Measurements from ENCODE around the gene WIPF2.
A peak's percentile ranks its signal among the peaks of the same experiment; 100 is the strongest.
"Not testable (repeated sequence)": the region's sequence is repeated elsewhere in the genome, so short reads cannot be mapped to it uniquely, and the experiment has no call there.

Gene WIPF2

DNA sequence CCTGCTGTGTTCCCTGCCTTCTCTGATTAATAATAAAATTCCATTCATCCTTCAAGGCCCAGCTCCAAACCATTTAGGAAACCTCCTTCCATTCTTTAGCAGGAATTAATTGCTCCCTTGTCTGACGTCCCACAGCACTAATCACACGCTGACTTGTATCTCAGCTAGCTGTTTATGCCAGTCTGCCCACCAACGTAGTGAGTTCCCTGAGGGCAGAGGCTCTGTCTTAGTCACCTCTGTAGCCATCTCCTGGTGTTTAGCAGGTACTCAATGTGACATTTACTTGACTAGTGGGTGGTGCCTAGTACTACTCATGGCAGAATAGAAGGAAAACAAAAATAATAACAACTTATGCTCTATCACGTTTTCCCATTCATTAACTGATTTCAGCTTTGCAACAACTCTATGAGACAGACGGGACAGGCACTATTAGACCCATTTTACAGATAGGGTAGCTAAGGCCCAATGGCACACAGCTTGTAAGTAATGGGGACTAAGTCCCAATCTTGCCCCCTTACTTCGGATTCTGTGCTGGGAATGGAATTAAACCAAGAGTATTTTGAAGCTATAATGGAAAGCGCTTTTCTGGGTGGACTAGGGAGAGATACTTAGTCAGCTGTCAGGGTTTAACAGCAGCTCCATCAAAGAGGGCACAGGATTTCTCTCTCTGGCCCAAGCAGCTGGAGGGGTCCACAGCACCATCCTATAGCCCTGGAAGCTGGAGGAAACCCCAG is 931 bp upstream of the WIPF2 start:
- H3K9ac ChIP-seq (ENCODE audit: low read depth in 1 of 2, low read length in 2 of 2) = peak overlapping the region; percentile 67 to 76
- peak overlapping the region; percentile 73 to 78 for H3K4me3 ChIP-seq (ENCODE audit: low read depth in 1 of 2, low read length in 2 of 2)
- H3K27ac ChIP-seq (ENCODE audit: low read depth, low read length) = no peak overlapping the region
- no peaks in the 10 kb centered on the region for H3K27me3 ChIP-seq (ENCODE audit: control insufficient read depth in 1 of 2, insufficient read depth in 2 of 2, low read length in 2 of 2)
- no peaks in the 10 kb centered on the region for H3K9me3 ChIP-seq (ENCODE audit: control insufficient read depth in 1 of 2, low read length in 2 of 2)
- H3K36me3 ChIP-seq (ENCODE audit: control insufficient read depth in 1 of 2, insufficient read depth in 2 of 2, low read length in 2 of 2) = no peaks in the 10 kb centered on the region
- peaks cover 0 to 4% of the 10 kb centered on the region in 2 donors for H3K4me1 ChIP-seq (ENCODE audit: control insufficient read depth in 1 of 2, insufficient read depth in 2 of 2, low read length in 2 of 2)

DNA sequence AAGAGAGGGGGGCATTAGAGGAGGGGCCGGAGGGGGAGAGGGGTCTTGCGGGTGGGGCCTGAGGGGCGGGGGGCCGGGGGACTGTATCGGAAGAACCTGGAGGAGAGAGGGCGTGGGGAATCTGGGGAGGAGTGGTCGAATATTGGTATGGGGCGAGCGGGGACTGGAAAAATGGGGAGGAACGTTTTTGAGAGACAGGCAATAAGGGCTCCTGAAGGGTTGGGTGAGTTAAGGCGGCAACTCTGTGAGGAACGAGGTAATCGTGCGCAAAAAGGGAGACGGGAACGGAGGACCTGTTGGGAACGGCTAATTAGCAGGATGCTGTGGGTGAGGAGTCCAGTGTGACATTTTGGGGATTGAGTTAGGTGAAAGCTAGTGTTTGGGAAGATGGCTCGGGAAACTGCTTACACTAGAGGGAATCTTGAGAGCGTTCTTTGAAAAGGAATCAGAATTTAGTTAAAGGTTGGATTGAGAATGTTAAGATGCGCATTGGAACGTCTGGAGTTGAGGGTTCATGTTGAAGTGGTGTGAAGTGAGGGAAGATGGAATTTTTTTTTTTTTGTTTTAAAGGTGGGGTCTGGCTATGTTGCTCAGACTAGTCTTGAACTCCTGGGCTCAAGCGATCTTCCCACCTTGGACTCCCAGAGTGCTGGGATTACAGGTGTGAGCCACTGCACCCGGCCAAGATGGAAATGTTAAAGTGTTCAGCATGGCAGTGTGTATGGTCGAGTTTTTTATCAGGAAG is 662 bp downstream of the WIPF2 start:
- H3K4me1 ChIP-seq (ENCODE audit: control insufficient read depth in 1 of 2, insufficient read depth in 2 of 2, low read length in 2 of 2) = peaks cover 4 to 5% of the 10 kb centered on the region in 2 donors
- peak overlapping the region; percentile 89 for H3K27ac ChIP-seq (ENCODE audit: low read depth, low read length)
- no peaks in the 10 kb centered on the region for H3K27me3 ChIP-seq (ENCODE audit: control insufficient read depth in 1 of 2, insufficient read depth in 2 of 2, low read length in 2 of 2)
- no peaks in the 10 kb centered on the region for H3K36me3 ChIP-seq (ENCODE audit: control insufficient read depth in 1 of 2, insufficient read depth in 2 of 2, low read length in 2 of 2)
- no peaks in the 10 kb centered on the region for H3K9me3 ChIP-seq (ENCODE audit: control insufficient read depth in 1 of 2, low read length in 2 of 2)
- peak overlapping the region; percentile 87 to 96 for H3K4me3 ChIP-seq (ENCODE audit: low read depth in 1 of 2, low read length in 2 of 2)
- peak overlapping the region; percentile 75 to 82 for H3K9ac ChIP-seq (ENCODE audit: low read depth in 1 of 2, low read length in 2 of 2)

DNA sequence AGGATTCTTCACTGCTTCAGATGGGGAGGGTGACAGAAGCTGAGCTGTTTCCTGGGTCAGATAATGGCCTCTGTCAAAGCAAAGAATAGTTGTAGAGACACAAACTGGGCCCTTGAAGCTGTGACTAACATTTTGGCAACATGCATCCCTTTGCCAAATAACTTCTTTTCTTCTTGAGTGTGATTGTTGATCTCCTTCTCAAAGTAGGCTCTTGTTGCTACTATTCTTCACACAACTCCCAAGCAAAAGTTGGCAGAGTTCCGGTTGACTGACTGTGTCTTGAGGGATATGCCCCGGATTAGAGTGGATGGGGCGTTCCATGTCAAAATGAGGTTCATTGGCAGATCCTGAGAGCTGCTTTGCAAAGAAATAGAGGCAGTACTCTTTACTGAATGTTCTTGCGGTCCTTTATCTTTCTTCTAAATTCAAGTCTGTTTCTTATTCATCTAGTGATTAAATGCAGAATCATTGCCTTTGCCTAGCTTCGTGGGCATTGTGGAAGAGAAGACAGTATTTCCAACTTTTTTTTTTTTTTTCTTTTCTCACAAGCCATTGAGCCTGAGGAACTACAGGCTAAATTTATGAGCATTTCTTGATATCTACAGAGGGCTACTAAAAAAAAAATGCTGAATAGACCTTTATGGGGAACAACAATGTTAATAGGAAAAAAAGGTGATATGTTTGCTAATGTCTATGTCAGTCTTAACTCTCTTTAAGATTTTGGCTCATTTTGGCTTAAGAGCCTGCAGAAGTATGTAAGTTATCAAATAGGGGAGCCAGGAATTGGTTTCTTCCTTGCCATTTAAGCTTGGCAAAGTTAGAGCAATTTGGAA is 5.8 kb downstream of the WIPF2 start:
- Histone ChIP-seq H3K4me3 (ENCODE audit: low read depth in 1 of 2, low read length in 2 of 2) (no peak overlapping the region), H3K4me1 (ENCODE audit: control insufficient read depth in 1 of 2, insufficient read depth in 2 of 2, low read length in 2 of 2) (peaks cover 4 to 5% of the 10 kb centered on the region in 2 donors), H3K27ac (ENCODE audit: low read depth, low read length) (no peak overlapping the region), H3K27me3 (ENCODE audit: control insufficient read depth in 1 of 2, insufficient read depth in 2 of 2, low read length in 2 of 2) (no peaks in the 10 kb centered on the region), H3K9ac (ENCODE audit: low read depth in 1 of 2, low read length in 2 of 2) (no peak overlapping the region), H3K9me3 (ENCODE audit: control insufficient read depth in 1 of 2, low read length in 2 of 2) (no peaks in the 10 kb centered on the region), H3K36me3 (ENCODE audit: control insufficient read depth in 1 of 2, insufficient read depth in 2 of 2, low read length in 2 of 2) (peaks cover 3 to 4% of the 10 kb centered on the region in 2 donors)

DNA sequence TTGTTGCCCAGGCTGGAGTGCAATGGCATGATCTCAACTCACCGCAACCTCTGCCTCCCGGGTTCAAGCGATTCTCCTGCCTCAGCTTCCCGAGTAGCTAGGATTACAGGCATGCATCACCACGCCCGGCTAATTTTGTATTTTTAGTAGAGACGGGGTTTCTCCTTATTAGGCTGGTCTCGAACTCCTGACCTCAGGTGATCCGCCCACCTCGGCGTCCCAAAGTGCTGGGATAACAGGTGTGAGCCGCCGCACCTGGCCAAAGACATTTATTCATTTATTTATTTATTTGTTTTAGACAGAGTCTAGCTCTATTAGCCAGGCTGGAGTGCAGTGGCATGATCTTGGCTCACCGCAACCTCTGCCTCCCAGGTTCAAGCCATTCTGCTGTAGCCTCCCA is 10.0 kb downstream of the WIPF2 start:
- not testable (repeated sequence) for H3K4me3 ChIP-seq (ENCODE audit: low read depth in 1 of 2, low read length in 2 of 2); H3K9me3 ChIP-seq (ENCODE audit: control insufficient read depth in 1 of 2, low read length in 2 of 2); H3K4me1 ChIP-seq (ENCODE audit: control insufficient read depth in 1 of 2, insufficient read depth in 2 of 2, low read length in 2 of 2); H3K27me3 ChIP-seq (ENCODE audit: control insufficient read depth in 1 of 2, insufficient read depth in 2 of 2, low read length in 2 of 2); H3K27ac ChIP-seq (ENCODE audit: low read depth, low read length); H3K9ac ChIP-seq (ENCODE audit: low read depth in 1 of 2, low read length in 2 of 2)
- peaks cover 9 to 12% of the 10 kb centered on the region in 2 donors for H3K36me3 ChIP-seq (ENCODE audit: control insufficient read depth in 1 of 2, insufficient read depth in 2 of 2, low read length in 2 of 2)

DNA sequence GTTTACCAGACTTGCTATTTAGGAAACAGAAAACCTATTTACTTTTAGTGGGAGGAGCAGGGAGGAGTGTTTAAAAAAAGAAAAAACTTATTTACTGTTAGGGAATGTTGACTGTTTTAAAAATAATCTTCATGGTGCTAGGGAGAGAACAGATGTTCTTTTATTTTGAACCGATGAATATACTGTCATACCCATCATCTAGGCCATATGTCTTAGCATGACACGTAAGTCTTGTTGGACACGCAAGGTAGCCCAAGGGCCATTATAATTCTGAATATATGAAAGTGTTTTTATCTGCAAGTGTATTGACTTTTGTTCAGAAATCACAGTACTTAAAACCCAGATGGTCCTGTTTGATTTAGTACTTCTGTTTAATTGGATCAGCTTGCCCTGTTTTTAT is 11.6 kb downstream of the WIPF2 start:
- H3K9ac ChIP-seq (ENCODE audit: low read depth in 1 of 2, low read length in 2 of 2) = no peak overlapping the region
- peaks cover 0 to 3% of the 10 kb centered on the region in 2 donors for H3K4me1 ChIP-seq (ENCODE audit: control insufficient read depth in 1 of 2, insufficient read depth in 2 of 2, low read length in 2 of 2)
- H3K4me3 ChIP-seq (ENCODE audit: low read depth in 1 of 2, low read length in 2 of 2) = no peak overlapping the region
- H3K27me3 ChIP-seq (ENCODE audit: control insufficient read depth in 1 of 2, insufficient read depth in 2 of 2, low read length in 2 of 2) = no peaks in the 10 kb centered on the region
- no peaks in the 10 kb centered on the region for H3K9me3 ChIP-seq (ENCODE audit: control insufficient read depth in 1 of 2, low read length in 2 of 2)
- H3K27ac ChIP-seq (ENCODE audit: low read depth, low read length) = no peak overlapping the region
- peaks cover 9 to 17% of the 10 kb centered on the region in 2 donors for H3K36me3 ChIP-seq (ENCODE audit: control insufficient read depth in 1 of 2, insufficient read depth in 2 of 2, low read length in 2 of 2)

DNA sequence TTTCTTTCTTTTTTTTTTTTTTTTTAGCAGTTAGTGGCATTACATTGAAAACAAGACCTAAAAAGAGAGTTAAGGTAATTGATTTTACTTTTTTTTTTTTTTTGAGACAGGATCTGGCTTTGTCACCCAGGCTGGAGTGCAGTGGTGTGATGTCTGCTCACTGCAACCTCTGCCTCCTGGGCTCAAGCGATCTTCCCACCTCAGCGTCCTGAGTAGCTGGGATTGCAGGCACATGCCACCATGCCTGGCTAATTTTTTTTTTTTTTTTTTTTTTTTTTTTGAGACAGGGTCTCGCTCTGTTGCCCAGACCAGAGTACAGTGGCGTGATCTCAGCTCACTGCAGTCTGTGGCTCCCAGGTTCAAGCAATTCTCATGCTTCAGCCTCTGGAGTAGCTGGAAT is 12.8 kb downstream of the WIPF2 start:
- H3K27ac ChIP-seq (ENCODE audit: low read depth, low read length); H3K27me3 ChIP-seq (ENCODE audit: control insufficient read depth in 1 of 2, insufficient read depth in 2 of 2, low read length in 2 of 2); H3K9me3 ChIP-seq (ENCODE audit: control insufficient read depth in 1 of 2, low read length in 2 of 2); H3K4me1 ChIP-seq (ENCODE audit: control insufficient read depth in 1 of 2, insufficient read depth in 2 of 2, low read length in 2 of 2); H3K9ac ChIP-seq (ENCODE audit: low read depth in 1 of 2, low read length in 2 of 2); H3K4me3 ChIP-seq (ENCODE audit: low read depth in 1 of 2, low read length in 2 of 2): not testable (repeated sequence)
- H3K36me3 ChIP-seq (ENCODE audit: control insufficient read depth in 1 of 2, insufficient read depth in 2 of 2, low read length in 2 of 2) = peaks cover 9 to 17% of the 10 kb centered on the region in 2 donors

DNA sequence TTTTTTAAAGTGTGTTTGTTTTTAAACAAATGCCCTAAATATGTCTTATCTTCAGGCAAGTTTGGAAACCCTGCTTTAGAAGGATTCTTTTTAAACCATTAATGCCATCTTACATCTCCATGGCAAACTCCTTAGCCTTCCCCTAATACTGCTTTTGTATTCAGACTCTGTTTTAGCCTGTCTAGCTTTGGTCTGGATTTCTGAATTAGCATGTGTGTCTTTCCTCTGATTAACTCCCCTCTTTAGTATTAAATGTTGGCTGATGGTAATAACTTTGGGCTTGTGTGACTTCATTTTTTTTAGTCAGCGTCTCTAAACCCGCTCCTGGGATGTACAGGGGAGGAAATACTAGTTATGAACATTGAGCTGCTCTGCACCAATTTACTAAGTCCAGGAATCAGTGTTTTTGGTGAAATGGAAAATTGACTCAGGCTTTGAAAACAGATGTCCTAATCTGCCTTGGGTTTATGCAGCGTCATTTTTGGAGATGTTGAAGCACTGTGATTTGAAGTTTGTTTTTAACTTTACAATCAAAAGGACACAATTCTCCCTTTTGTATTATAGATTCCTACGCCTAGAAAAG is 22.2 kb downstream of the WIPF2 start:
- no peak overlapping the region for H3K27ac ChIP-seq (ENCODE audit: low read depth, low read length)
- H3K4me3 ChIP-seq (ENCODE audit: low read depth in 1 of 2, low read length in 2 of 2) = no peak overlapping the region
- H3K4me1 ChIP-seq (ENCODE audit: control insufficient read depth in 1 of 2, insufficient read depth in 2 of 2, low read length in 2 of 2) = no peaks in the 10 kb centered on the region
- no peaks in the 10 kb centered on the region for H3K36me3 ChIP-seq (ENCODE audit: control insufficient read depth in 1 of 2, insufficient read depth in 2 of 2, low read length in 2 of 2)
- no peaks in the 10 kb centered on the region for H3K27me3 ChIP-seq (ENCODE audit: control insufficient read depth in 1 of 2, insufficient read depth in 2 of 2, low read length in 2 of 2)
- H3K9ac ChIP-seq (ENCODE audit: low read depth in 1 of 2, low read length in 2 of 2) = no peak overlapping the region
- H3K9me3 ChIP-seq (ENCODE audit: control insufficient read depth in 1 of 2, low read length in 2 of 2) = no peaks in the 10 kb centered on the region

DNA sequence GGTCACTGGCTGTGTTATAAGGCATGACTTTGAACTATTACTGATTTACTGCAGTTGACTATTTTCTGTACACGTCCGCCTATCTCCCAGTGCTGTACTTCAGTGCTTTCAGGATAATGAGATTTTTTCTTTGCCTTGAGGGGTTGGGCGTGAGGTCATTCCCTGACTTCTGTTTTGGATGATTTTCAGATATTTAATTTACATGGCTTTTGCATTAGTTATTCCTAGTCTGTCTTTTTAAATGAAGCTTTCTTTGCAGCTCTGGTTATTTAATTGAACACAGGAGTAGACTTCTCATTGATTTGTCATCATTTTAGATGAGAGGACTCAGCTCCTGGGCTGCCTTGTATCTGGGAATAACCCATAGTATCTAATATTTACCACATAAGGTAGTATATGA is 23.7 kb downstream of the WIPF2 start:
- Histone ChIP-seq H3K4me1 (ENCODE audit: control insufficient read depth in 1 of 2, insufficient read depth in 2 of 2, low read length in 2 of 2) (no peaks in the 10 kb centered on the region), H3K9ac (ENCODE audit: low read depth in 1 of 2, low read length in 2 of 2) (no peak overlapping the region), H3K9me3 (ENCODE audit: control insufficient read depth in 1 of 2, low read length in 2 of 2) (no peaks in the 10 kb centered on the region), H3K27ac (ENCODE audit: low read depth, low read length) (no peak overlapping the region), H3K36me3 (ENCODE audit: control insufficient read depth in 1 of 2, insufficient read depth in 2 of 2, low read length in 2 of 2) (no peaks in the 10 kb centered on the region), H3K4me3 (ENCODE audit: low read depth in 1 of 2, low read length in 2 of 2) (no peak overlapping the region), H3K27me3 (ENCODE audit: control insufficient read depth in 1 of 2, insufficient read depth in 2 of 2, low read length in 2 of 2) (no peaks in the 10 kb centered on the region)

DNA sequence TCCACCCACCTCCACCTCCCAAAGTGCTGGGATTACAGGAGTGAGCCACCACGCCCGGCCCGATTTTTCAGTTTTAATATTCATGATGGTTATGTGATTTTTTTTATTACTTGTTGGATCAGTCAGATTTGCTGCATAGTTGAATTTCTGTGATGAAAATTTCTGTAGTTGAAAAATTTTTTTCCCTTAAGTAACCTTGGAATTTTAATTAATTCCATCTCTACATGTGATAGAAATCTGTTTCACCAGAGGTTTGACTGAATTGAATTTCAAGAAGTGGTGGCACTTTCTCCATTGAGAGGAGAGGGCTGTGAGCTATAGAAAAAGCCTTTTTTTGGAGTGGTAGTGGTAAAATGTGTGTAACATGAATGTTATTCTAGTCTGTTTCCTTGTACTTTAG is 24.7 kb downstream of the WIPF2 start:
- no peak overlapping the region for H3K27ac ChIP-seq (ENCODE audit: low read depth, low read length)
- H3K9ac ChIP-seq (ENCODE audit: low read depth in 1 of 2, low read length in 2 of 2) = no peak overlapping the region
- H3K9me3 ChIP-seq (ENCODE audit: control insufficient read depth in 1 of 2, low read length in 2 of 2) = no peaks in the 10 kb centered on the region
- no peaks in the 10 kb centered on the region for H3K27me3 ChIP-seq (ENCODE audit: control insufficient read depth in 1 of 2, insufficient read depth in 2 of 2, low read length in 2 of 2)
- no peak overlapping the region for H3K4me3 ChIP-seq (ENCODE audit: low read depth in 1 of 2, low read length in 2 of 2)
- H3K36me3 ChIP-seq (ENCODE audit: control insufficient read depth in 1 of 2, insufficient read depth in 2 of 2, low read length in 2 of 2) = no peaks in the 10 kb centered on the region
- H3K4me1 ChIP-seq (ENCODE audit: control insufficient read depth in 1 of 2, insufficient read depth in 2 of 2, low read length in 2 of 2) = no peaks in the 10 kb centered on the region

DNA sequence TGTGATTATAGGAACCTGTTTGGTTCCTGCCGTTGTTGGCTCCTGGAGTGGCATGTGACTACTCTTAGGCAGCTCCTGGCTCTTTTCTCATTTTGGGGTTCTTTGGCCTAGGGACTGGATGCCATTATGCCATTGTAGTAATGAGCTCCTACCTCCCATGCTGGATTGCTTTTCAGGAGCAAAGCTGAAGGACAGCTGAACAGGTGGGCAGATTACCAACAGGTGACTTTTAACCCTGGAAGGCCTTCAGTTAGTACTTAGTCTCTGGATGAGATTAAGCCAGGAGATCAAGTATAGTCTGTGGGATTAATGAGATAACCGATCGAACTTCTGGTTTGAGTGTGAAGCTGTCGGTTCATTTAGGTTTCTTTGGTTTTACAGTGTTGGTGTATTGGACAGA is 25.2 kb downstream of the WIPF2 start:
- H3K4me1 ChIP-seq (ENCODE audit: control insufficient read depth in 1 of 2, insufficient read depth in 2 of 2, low read length in 2 of 2) = no peaks in the 10 kb centered on the region
- H3K9me3 ChIP-seq (ENCODE audit: control insufficient read depth in 1 of 2, low read length in 2 of 2) = no peaks in the 10 kb centered on the region
- H3K4me3 ChIP-seq (ENCODE audit: low read depth in 1 of 2, low read length in 2 of 2) = no peak overlapping the region
- no peak overlapping the region for H3K27ac ChIP-seq (ENCODE audit: low read depth, low read length)
- no peaks in the 10 kb centered on the region for H3K27me3 ChIP-seq (ENCODE audit: control insufficient read depth in 1 of 2, insufficient read depth in 2 of 2, low read length in 2 of 2)
- H3K36me3 ChIP-seq (ENCODE audit: control insufficient read depth in 1 of 2, insufficient read depth in 2 of 2, low read length in 2 of 2) = no peaks in the 10 kb centered on the region
- H3K9ac ChIP-seq (ENCODE audit: low read depth in 1 of 2, low read length in 2 of 2) = no peak overlapping the region
